ENCODE data around the gene MSRB3.
"Not testable (repeated sequence)": the region's sequence is repeated elsewhere in the genome, so short reads cannot be mapped to it uniquely, and the experiment has no call there.

Gene MSRB3

GRCh38 chr12:65293735-65294134 lies 15.3 kb downstream of the MSRB3 start:
- DNase-seq: no peak

GRCh38 chr12:65294641-65295262 lies 16.3 kb downstream of the MSRB3 start:
- no peak for DNase-seq

- DNase-seq: no peak
Measured at GRCh38 chr12:65296508-65297265, 18.2 kb downstream of the MSRB3 start.

GRCh38 chr12:65300097-65300496 lies 21.6 kb downstream of the MSRB3 start:
- no peak for DNase-seq

- no peak for DNase-seq
Measured at GRCh38 chr12:65300679-65301349, 22.3 kb downstream of the MSRB3 start.

GRCh38 chr12:65302891-65303290 lies 24.4 kb downstream of the MSRB3 start:
- no peak for DNase-seq

GRCh38 chr12:65305346-65305950 lies 27.0 kb downstream of the MSRB3 start:
- DNase-seq: no peak

GRCh38 chr12:65306366-65307168 lies 28.1 kb downstream of the MSRB3 start:
- DNase-seq: no peak

- no peak for DNase-seq
Measured at GRCh38 chr12:65307169-65307501, 28.7 kb downstream of the MSRB3 start.

- DNase-seq: no peak
Measured at GRCh38 chr12:65308006-65308405, 29.5 kb downstream of the MSRB3 start.

GRCh38 chr12:65308601-65309071 lies 30.2 kb downstream of the MSRB3 start:
- DNase-seq: no peak

- DNase-seq: no peak
Measured at GRCh38 chr12:65311260-65311659, 32.8 kb downstream of the MSRB3 start.

GRCh38 chr12:65313719-65314317 lies 35.3 kb downstream of the MSRB3 start:
- DNase-seq: no peak

GRCh38 chr12:65315238-65315637 lies 36.8 kb downstream of the MSRB3 start:
- not testable (repeated sequence) for DNase-seq

GRCh38 chr12:65318186-65318685 lies 39.8 kb downstream of the MSRB3 start:
- DNase-seq: no peak

GRCh38 chr12:65319688-65320200 lies 41.3 kb downstream of the MSRB3 start:
- no peak for DNase-seq

- no peak for DNase-seq
Measured at GRCh38 chr12:65323070-65323469, 44.6 kb downstream of the MSRB3 start.

- DNase-seq: no peak
Measured at GRCh38 chr12:65324056-65324455, 45.6 kb downstream of the MSRB3 start.

GRCh38 chr12:65324551-65324950 lies 46.1 kb downstream of the MSRB3 start:
- no peak for DNase-seq

- no peak for DNase-seq
Measured at GRCh38 chr12:65325183-65325582, 46.7 kb downstream of the MSRB3 start.

GRCh38 chr12:65326616-65327015 lies 48.1 kb downstream of the MSRB3 start:
- no peak for DNase-seq
